GM15510 (cell line): ENCODE results near the gene TIAM2.

Source experiments
- POLR2A ChIP-seq: IDR thresholded peaks from 3 replicates; pipeline ENCODE4 v1.6.1; 2011; ENCODE audit warnings: borderline replicate concordance; ENCODE audit not compliant: insufficient read length; ENCODE audit errors: extremely low read depth

TIAM2 gene

DNA sequence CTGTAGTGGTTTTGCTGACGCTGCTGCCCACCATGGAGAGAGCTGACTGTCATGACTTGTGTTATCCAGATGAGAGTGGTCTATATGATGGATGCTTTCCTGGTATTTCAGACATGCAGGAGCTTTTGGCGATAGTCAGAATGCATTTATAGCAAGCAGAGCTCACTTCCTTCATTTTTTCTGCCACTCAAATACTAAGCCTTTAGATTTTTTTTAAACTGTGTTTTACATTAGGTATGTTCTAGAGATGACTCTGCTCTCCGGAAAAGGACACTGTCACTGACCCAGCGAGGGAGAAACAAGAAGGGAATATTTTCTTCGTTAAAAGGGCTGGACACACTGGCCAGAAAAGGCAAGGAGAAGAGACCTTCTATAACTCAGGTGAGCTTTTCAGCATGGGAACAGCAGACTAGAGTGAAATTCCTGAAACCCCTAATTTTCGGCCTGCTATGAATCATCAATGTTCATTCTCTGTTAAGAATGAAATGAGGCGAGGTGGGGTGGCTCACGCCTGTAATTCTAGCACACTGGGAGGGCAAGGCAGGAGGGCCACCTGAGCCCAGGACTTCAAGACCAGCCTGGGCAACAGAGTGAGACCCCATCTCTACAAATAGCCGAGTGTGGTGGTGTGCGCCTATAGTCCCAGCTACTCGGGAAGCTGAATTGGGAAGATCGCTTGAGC is 170.1 kb downstream of the TIAM2 start:
- TF ChIP-seq POLR2A: no peak

GRCh38 chr6:155170519-155170918 is 175.4 kb downstream of the TIAM2 start:
- TF ChIP-seq POLR2A: no peak

DNA sequence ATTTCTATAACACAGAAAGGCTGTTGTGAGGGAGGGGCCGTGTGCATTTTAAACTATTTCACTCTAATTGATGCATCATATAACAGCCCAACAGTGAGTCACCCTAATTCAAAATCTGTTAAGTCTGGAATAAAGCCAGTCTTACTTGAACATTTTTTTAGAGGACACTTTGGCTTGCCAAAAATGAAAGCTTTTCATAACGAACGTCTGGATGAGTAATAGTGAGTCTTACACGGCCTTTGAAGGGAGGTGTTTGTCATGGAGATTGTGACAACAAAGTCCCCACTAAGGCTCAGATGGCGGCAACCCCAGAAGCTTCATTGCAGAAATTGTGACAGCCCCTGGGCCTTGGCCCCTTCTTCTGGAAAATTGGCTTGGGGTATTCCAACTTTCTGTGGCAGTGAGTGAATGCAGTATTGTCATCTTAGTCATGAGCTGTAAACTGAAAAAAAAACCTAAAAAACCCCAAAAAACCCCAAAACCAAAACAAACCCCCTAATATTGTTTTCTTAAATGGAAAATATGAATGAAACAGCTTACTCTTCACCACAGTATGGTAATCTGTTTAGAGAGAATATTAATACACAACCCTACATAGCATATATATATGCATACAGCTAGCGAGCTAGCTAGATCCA is 176.1 kb downstream of the TIAM2 start:
- TF ChIP-seq POLR2A: no peak

DNA sequence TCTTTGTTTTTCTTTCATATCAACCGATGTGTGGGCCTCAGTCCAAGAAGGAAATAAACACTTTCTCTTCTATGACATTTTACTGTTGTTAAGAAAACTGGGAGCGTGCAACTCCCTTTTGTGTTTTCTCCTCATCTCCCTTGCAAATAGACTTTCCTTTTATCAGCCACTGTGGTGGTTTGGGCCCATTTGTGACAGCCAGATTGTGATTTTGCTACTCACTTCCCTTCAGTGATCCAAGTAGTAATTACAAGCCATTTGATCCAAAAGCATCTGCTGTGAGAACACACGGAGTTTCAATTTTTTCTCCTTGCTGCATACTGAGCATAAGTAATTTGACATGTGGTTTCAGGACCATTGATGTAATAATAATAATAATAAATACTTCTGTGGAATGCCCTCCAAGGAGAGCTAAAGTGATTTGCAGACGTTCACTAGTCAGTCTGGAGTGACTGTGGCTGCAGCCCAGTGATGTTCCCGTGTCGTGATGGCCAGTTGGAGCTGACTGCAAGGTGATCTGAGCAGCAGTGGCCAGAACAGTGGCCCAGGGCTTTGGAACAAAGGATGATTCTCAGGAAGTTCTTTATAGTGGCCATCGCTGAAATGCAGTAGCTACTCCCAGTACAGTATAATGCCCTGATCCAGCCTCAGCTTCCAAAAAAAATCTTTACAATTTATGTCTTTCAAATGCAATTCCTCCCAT is 176.8 kb downstream of the TIAM2 start:
- no peak for TF ChIP-seq POLR2A

DNA sequence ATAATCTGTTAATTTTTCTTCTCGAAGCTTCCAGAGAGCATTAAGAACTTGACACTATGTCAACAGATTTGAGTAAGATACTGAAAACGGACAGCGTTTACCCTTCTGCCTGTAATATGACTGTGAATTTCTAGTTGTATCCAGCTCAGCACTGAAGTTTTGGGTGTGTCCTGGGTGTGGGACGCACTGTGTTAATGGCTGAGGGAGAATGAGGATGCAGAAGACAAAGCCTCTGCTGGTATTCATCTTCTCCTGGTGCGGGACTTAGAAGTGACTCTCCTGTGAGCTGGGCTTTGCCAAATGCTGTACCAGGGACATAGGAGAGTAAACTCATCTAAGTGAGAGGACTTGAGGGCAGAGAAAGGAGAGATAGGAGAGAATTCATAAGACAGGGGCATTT is 178.4 kb downstream of the TIAM2 start:
- TF ChIP-seq POLR2A: no peak

DNA sequence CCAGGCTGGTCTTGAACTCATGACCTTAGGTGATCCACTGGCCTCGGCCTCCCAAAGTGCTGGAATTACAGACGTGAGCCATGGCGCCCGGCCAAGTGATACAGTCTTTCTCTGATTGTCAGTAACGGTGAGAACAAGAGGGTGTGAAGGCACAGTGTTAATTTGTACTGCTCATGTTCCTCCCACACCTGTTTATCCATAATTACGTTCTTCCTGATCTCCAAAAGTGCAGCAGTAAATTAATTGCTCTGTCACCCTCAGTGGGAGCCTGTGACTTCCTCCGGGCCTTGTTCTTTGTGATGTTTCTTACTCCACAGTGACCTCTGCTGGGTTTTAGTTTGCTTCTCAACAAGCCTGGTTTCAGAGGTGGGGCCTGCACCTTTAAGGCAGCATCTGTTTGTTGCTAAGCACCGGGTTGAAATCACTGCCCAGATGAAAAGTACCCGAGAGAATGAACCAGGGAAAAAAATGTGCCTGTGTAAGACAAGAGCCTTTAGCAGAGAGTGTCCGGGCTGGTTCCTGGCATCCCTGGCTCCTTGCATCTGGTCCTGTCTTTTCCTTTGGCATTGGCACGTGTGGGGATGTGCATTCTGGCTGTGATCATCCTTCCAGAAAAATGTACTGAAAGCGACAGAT is 179.6 kb downstream of the TIAM2 start:
- no peak for TF ChIP-seq POLR2A

DNA sequence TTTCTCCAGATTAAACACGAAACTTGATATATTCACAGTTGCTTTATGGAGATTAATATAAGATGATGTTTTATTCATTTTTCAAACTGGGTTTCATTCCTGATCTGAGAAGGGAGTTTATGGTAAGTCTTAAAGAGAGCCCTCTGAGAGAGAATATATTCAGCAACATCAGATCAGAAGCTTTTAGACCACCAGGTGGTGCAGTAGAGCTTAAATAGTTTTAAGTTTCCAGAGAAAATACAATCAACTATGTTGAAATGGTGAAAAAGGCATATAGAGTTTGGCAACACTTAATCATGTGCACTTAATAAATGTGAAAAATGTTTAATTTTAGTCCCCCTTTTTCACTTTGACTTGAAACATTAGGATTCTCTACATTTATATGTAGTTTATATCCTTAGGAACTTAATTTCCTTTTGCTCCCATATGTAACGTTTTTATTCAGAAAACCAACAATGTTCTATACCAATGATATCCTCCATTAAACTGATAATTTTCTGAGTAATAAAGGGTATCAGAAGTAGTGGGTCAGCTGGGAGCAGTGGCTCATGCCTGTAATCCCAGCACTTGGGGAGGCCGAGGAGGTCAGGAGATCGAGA is 182.3 kb downstream of the TIAM2 start:
- no peak for TF ChIP-seq POLR2A

- TF ChIP-seq POLR2A: no peak
These were observed 186.4 kb downstream of the TIAM2 start for GRCh38 chr6:155181498-155181897.

GRCh38 chr6:155182103-155182502 is 187.0 kb downstream of the TIAM2 start:
- TF ChIP-seq POLR2A: no peak

DNA sequence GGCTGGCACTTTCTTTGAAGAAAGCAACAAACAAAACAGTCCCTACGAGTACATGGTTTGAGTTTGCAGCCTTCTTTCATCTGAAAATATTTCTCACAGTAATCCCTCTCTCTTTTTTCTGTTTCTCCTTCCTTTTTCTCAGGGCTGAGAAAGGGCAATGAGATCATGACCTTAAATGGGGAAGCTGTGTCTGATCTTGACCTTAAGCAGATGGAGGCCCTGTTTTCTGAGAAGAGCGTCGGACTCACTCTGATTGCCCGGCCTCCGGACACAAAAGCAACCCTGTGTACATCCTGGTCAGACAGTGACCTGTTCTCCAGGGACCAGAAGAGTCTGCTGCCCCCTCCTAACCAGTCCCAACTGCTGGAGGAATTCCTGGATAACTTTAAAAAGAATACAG is 188.0 kb downstream of the TIAM2 start:
- TF ChIP-seq POLR2A: peak; percentile 35

DNA sequence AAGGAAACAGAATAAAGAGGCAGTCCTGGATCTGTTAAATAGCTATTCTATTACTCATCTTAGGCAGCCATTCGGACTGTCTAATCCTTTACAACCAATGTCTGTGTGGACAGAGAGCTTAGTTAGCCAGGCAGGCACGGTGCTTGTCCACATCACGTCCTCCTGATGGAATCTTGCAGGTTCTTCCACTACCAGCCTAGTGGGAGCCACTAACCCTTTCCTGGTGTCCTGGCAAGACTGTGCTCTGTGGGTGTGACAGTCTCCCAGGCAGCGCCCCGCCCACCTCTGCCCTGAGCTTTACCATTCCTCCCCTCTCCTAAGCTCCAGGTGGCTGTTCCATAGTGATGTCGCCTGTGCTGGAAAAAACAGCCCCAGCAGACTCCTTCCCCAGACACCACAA is 190.4 kb downstream of the TIAM2 start:
- no peak for TF ChIP-seq POLR2A

- TF ChIP-seq POLR2A: no peak
These were observed 191.0 kb downstream of the TIAM2 start for GRCh38 chr6:155186052-155186658.

DNA sequence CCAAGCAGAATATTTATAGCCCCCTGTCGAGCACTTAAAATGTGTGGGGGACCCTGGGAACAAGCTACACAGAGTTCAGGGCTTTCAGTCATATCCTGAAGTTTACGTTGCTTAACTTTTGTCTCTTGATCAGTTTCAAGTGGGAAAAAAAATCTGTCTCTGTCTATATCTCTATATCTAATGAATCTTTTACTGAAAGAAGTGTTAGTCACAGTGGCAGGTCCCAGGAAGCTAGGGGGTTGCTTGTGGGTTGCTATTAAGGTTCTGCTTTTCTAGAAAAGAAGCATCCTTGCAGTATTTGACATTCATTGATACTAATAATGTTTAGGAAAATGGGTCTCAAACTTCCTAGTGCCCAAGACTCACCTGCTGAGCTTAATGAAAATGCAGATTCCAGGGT is 192.0 kb downstream of the TIAM2 start:
- no peak for TF ChIP-seq POLR2A

DNA sequence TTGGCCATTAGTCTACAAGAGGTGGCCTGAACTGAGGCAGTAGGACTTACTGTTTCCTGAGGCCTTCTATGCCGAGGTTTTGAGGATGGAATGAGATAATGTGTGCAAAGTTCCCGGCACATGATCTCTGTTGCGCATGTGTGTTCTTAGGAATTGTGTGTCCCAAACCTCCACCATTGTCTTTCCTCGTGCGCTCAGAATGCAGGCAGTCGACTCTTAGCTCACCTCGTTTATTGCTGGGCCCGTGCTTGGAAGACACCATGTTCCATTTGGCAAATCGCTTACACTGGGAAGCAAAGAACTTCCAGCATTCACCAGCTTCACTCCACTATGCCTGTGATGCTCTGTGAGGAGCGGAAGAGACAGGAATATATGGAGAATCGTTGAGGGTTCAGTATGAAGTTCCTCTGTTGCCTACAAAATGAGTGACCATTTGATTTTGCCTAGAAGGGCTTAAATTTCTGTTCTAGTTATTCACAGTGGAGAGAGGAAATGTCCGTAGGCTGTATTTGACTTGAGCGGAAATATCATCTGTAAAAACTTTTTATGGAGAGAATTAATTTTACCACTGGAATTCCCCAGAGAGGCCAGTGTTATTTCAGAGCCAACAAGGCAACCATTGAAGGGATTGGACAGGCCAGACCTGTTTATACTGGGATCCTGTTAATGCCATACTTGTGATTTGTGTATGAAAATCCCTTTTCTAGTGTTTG is 193.0 kb downstream of the TIAM2 start:
- TF ChIP-seq POLR2A: no peak
